ENCODE data around the gene FHIP1B.

- TF ChIP-seq, protein P1, sequence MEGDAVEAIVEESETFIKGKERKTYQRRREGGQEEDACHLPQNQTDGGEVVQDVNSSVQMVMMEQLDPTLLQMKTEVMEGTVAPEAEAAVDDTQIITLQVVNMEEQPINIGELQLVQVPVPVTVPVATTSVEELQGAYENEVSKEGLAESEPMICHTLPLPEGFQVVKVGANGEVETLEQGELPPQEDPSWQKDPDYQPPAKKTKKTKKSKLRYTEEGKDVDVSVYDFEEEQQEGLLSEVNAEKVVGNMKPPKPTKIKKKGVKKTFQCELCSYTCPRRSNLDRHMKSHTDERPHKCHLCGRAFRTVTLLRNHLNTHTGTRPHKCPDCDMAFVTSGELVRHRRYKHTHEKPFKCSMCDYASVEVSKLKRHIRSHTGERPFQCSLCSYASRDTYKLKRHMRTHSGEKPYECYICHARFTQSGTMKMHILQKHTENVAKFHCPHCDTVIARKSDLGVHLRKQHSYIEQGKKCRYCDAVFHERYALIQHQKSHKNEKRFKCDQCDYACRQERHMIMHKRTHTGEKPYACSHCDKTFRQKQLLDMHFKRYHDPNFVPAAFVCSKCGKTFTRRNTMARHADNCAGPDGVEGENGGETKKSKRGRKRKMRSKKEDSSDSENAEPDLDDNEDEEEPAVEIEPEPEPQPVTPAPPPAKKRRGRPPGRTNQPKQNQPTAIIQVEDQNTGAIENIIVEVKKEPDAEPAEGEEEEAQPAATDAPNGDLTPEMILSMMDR (IDR thresholded peaks at IDR 0.05; ENCODE audit: low read depth, low read length, missing input control): no peak
- TF ChIP-seq FOXA1 (IDR thresholded peaks at IDR 0.05) (no peak), TAF1 (conservative IDR thresholded peaks at IDR 0.05) (no peak)
- TF ChIP-seq, protein P2, sequence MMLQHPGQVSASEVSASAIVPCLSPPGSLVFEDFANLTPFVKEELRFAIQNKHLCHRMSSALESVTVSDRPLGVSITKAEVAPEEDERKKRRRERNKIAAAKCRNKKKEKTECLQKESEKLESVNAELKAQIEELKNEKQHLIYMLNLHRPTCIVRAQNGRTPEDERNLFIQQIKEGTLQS (IDR thresholded peaks at IDR 0.05): no peak
Observed at GRCh38 chr11:6200975-6201374, 33.5 kb downstream of the FHIP1B start.
